Islet precursor cell (in vitro differentiated cells): ENCODE results near the gene ZNF582.

ENCODE experiments used
- DNase-seq: peaks from one replicate; pipeline ENCODE4 v3.0.0-alpha.2; 2018

ZNF582 gene

DNA sequence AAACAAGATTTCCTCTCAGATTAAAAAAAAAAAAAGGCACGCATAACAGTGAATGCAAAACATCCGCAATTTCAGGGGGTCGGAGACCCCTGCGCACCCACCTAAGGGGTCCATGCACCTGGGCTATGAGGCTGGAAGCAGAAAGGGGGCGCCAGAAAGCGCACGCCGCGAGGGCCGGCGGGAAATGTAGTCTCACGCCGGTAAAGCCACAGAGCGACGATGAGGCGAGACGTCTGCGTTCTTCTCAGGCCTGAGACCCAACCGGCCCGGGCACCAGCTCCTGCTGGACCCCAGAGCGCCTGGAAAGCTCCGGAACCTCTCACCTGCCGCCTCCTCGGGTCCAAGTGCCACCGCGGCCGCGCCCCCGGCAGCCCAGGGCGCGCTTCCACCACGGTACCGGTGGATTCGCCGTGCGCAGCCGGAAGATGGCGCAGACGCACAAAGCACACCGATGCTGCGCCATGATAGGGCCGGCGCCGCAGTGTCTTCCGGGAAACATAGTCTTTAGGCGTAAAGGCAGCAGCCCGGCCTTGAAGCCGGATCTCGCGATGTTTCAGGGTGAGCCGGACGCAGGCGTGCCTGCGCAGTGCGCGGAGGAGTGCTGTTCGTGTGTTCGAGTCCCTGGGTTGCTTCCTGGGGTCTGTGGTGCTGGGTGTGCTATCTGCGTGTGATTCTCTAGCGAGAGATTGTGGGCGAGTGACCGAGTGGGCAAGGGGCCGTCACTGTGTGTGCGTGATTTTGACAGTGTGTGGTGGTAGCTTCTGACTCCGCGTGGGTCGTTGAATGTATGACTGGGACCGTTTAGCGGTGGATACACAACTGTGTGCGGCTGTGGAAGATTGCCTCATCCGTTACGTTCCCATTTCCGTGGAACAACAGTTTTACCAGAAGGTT, at the start of gene ZNF582:
Gene ZNF582 (minus strand): TSS at position 416 of the 894 bp plus-strand sequence. CDS start 1,782 bp downstream, outside the sequence.
- DNase-seq: peak; percentile 95

DNA sequence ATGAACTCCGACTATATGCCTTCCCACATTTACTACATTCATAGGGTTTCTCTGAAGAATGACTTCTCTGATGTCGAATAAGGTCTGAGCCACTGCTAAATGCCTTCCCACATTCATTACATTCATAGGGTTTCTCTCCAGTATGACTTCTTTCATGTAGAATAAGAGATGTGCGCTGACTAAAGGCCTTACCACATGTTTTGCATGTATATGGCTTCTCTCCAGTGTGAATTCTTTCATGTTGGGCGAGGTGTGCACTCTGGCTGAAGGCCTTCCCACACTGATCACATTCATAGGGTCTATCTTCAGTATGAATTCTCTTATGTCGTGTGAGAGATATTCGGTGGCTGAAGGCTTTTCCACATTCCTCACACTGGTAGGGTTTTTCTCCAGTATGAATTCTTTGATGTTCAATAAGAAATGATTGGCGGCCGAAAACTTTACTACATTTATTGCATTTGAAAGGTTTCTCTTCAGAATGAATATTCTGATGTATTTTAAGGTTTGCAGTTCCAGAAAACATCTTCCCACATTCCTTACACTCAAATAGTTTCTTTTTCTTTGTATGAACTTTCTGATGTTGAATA, 48.0 kb upstream of the ZNF582 start:
- DNase-seq: no peak

DNA sequence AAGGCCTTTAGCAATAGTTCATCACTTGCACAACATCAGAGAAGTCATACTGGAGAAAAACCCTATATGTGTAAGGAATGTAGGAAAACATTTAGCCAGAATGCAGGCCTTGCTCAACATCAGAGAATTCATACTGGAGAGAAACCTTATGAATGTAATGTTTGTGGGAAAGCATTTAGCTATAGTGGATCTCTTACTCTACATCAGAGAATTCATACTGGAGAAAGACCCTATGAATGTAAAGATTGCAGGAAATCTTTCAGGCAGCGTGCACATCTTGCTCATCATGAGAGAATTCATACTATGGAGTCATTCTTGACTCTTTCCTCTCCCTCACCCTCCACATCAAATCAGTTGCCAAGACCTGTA, 30.6 kb upstream of the ZNF582 start:
- DNase-seq: no peak

DNA sequence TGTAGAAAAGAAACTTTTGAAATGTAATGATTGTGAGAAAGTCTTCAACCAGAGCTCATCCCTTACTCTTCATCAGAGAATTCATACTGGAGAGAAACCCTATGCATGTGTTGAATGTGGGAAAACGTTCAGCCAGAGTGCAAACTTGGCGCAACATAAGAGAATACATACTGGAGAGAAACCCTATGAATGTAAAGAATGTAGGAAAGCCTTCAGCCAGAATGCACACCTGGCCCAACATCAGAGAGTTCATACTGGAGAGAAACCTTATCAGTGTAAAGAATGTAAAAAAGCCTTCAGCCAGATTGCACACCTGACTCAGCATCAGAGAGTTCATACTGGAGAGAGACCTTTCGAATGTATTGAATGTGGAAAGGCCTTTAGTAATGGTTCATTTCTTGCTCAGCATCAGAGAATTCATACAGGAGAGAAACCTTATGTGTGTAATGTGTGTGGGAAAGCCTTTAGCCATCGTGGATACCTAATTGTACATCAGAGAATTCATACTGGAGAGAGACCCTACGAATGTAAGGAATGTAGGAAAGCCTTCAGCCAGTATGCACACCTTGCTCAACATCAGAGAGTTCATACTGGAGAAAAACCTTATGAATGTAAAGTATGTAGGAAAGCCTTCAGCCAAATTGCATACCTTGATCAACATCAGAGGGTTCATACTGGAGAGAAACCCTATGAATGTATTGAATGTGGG, 30.1 kb upstream of the ZNF582 start:
- DNase-seq: no peak

DNA sequence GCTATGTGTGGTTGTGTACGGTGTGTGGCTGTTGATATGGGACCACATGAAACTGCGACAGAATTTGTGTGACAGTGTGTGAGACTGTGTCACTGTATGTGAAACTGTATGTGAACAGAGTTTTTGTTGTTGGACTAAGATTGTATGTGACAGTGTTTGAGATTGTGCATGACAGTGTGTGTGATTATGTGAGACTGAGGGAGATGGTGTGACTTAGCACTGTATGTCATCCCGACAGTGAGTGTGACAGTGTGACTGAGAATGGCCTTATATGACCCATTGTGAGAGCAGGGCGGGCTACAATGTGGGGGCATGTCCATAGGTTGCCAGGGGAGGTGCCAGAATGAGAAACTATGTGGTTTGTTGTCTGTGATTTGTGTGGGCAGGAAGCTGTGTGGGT, 11.7 kb upstream of the ZNF582 start:
- DNase-seq: no peak

DNA sequence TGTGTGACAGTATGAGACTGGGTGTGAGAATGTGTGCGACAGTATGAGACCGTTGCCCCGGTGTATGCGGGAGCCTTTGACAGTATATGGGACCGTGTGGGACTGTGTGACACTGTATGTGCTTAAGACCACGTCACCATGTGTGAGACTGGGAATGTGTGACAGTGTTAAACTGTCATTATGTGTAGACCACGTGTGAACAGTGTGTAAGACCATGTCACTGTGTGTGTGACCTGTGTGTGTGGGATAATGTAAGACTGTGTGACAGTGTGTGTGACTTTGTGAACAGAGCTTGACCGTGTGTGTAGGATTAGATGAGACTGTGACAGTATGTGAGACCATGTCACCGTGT, 11.3 kb upstream of the ZNF582 start:
- DNase-seq: no peak

DNA sequence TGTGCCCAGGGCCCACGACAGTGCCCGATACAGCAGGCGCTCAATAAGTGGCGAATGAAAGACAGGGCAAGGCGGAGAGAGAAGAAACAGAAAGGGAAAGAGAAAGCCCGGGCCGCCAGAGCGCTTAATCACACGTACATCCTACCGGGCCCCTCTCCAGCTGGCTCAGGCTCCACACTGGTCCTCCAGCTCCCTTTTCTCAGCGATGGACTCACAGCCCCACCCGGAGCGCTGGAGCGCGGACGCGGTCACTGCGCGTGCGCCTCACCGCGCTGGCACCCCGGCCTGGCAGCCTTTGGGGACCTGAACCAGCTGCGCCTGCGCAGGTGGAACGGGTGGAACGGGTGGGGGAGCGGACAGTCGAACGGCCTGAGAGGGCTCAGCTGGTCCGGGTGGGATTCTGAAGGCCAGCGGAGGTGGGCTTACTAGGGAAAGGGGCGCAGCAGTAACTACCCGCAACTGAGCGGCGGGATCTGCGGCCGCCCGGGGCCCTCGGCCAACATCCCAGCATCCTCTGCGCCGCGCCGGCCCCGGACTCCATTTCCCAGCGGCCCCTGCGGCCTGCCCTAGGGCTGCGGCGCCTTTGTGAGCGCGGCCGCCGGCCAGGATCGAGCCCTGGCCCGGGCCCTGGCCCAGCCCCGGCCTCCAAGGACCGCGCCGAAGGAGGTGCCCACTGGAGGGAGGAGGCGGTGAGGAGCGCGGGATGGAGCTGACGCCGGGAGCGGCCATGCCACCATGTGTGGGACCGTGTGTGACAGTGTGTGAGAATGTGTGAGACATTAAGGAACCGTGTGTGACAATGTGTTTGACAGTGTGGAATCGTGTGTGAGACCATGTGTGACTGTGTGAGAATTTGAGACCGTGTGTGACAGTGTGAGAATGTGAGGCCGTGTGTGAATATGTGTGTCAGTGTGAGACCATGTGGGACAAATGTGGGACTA, 10.7 kb upstream of the ZNF582 start, which contains the start of gene ZNF583:
Gene ZNF583 (plus strand): TSS at position 569 of the 941 bp plus-strand sequence. CDS start 2,783 bp downstream, outside the sequence.
- DNase-seq: peak; percentile 95

DNA sequence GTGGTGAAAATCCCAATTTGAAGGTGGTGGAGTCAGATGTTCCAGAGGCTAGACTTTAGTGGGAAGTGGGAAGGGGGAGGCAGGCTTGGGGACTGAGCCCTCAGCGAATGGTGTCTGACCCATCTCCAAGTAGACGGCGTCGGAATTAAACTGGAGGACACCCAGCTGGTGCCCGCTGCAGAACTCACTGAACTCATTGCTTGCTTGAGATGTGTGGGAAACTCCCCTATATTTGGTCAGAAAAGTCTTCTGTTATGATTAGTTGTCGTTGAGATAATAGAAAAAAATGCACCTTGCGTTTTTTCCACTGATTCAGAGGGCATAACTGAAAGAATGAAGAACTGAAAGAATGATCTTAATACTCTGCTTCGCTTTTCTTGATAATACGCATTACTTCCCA, 9.9 kb upstream of the ZNF582 start:
- DNase-seq: no peak

DNA sequence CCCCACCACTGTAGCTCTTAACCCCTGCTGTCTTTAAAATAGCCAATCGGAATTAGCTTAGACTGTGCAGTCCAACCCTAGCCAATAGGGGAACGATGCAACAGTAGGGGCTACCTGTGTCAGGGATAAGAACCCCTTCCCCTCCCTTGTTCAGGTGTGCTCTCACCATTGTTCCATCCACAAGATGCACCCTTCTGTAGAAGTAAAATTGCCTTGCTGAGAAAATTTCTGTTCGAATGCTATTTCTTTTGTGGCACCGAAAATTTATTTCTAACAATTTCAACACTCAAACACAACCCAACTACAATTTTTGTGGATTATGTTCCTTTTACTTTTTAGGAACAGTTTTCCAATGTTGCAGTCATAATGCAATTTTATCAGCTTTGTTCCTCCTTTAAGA, 7.2 kb upstream of the ZNF582 start:
- no peak for DNase-seq

DNA sequence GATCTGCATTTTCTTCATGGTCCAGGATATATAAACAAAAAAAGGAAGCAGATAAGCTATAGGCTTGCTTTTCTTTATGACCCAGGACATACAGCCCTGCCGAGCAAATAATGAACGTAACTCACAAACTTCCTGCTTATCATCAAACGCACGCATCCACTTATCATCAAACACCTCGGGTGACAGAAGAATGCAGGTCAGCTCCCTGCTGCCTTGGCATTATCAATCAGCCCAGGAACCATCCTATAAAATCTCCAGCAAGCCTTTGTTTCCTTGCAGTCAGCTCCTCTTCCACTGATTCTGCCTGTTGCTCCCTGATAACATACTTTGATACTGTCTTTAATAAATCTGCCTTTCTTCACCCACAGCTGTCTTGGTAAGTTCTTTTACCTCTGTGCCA, 5.5 kb upstream of the ZNF582 start:
- DNase-seq: no peak

DNA sequence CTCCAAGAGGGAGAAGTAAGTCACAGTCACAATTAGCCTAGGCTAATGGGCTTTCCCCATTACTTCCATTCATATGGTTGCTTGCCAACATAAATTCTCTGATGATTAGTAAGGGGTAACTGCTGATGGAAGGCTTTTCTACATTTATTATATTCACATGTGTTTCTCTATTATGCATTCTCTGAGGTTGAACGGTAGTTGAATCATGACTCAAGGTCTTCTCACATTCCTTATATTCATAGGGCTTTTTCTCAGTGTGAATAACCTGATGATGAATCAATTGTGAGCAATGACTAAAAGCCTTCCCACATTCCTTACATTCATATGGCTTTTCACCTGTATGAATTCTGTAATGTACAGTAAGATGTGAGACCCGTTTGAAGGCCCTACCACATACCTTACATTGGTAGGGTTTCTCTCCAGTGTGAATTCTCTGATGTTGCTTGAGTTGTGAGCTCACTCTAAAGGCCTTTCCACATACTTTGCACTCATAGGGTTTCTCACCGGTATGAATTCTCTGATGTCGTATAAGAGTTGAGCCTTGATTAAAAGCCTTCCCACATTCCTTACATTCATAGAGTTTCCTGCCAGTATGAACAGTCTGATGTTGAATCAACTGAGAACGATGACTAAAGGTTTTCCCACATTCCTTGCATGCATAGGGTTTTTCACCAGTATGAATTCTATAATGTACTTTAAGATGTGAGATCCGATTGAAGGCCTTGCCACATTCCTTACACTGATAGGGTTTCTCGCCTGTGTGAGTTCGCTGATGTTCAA, 9.3 kb downstream of the ZNF582 start:
- DNase-seq: no peak

DNA sequence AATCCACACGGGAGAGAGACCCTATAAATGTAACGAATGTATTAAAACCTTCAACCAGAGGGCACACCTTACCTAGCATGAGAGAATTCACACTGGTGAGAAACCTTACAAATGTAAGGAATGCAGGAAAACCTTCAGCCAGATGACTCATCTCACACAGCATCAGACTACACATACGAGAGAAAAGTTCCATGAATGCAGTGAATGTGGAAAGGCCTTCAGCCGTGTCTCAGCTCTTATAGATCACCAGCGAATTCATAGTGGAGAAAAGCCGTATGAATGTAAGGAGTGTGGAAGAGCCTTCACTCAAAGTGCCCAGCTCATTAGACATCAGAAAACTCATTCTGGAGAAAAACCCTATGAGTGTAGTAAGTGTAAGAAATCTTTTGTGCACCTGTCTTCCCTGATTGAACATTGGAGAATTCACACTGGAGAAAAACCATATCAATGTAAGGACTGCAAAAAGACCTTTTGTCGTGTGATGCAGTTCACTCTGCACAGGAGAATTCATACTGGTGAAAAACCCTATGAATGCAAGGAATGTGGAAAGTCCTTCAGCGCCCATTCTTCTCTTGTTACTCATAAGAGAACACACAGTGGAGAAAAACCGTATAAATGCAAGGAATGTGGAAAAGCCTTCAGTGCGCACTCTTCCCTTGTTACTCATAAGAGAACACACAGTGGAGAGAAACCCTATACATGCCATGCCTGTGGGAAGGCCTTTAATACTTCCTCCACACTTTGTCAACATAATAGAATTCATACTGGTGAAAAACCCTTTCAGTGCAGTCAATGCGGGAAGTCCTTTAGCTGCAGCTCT, 16.0 kb downstream of the ZNF582 start:
- no peak for DNase-seq

DNA sequence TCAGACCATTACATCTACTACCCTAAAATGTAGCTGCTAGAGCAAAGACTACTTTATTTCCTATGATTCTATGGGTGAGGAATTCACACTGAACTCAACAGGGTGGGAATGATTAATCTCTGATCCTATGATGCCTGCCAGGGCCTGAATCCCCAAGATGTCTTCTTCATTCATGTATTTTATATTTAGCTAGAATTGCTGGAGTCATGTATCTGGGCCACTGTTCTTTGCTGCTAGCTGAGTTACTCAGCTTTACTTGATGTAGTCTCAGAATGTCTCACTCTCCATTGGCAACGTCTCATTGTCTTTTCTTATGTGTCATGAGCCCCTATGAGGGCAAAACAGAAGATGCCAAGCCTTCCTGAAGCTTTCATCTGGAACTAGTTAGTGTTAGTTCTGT, 21.1 kb downstream of the ZNF582 start:
- DNase-seq: no peak

DNA sequence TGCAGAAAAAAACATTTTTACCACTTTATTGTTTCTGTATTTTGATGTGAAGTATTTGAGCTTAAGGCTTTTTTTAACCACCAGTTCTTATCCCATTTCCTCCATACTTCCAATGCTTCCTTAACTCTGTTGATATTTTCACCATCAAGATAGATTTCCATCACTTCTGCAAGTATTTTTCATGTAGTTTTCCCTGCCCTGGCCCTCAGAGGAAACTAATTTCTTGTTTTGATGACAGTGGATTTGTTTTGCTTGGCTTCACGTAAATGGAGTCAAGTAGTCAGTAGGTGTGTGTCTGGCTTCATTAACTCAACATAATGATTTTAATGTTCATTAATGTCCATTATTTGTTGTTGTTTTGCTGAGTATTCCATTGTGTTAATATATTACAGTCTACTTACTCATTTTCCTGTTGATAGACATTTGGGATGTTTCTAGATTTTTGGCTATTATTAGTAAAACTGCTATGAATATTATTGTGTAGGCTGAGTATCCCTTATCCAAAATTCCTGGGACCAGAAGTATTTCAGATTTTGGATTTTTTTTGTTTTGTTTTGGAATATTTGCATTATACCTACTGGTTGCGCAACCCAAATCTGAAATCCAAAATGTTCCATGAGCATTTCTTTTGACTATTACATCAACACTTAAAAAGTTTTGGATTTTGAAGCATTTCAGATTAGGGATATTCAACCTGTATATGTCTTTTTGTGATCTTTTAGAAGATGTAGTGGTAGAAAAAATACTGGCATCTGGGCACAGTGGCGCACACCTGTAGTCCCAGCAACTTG, 23.3 kb downstream of the ZNF582 start:
- DNase-seq: no peak

DNA sequence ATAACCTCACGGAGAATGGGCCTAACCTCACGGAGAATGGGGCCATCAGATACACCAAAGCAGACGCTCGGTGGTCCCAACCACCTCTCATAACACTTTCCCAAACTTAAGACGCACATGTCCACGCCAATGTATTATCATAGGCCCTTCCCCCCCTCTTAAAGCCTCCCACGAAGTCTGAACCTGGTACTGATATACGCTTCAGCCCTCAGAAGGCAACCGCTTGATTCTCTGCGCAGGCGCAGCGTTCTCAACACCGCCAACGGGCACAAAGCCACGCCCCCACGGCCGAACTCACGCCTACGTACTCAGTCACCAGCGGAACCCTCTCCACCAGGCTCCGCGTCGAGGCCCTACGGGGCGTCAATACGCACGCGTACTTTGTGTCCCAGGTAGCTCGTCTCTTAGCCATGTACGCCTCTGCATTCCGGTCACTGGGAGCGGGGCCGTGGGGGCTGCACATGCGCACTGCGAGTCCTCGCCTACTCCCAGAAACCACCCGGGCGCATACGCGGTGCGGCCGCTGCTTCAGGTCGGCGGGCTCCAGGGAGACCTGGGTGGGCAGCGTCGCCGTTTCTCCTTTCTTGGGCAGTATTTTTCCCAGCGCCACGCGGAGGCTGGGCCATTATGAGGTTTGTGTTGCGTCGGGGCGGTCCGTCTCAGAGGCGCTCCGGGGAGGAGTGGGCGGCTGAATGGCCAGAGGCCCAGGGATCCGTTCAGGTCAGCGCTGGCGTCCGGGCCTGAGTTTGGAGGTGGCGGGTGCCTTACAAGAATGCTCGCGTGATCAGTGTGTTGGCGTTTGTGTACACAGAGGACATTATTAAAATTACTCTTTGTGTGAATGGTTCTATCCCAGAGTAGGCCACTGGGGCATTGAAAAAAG, 25.3 kb downstream of the ZNF582 start:
- DNase-seq: peak; percentile 96

DNA sequence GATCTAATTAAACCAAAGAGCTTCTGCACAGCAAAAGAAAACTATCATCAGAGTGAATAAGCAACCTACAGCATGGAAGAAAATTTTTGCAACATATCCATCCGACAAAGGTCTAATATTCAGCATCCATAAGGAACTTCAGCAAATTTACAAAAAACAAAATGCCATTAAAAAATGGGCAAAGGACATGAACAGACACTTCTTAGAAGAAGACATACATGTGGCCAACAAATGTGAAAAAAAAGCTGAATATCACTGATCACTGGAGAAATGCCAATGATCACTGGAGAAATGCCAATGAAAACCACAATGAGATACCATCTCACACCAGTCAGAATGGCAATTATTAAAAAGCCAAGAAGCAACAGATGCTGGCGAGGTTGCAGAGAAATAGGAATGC, 32.5 kb downstream of the ZNF582 start:
- DNase-seq: no peak

DNA sequence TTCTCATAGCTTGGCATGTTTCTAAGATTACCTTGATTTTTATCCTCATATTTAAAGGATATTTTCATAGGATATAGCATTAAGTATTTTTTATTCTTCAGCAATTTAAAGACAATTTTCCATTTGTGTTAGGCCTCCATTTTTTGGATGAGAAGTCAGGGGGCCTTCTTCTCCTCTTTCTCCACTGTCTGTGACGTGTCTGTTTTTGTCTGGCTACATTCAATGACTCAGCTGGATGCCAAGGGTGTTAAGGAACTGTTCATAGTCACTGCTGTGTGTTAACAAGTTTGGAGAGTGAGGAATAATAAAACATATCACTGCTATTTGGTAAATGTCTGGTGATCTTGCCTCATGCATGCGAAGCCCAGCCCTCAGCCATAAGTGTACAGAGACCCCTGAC, 36.4 kb downstream of the ZNF582 start:
- DNase-seq: no peak

DNA sequence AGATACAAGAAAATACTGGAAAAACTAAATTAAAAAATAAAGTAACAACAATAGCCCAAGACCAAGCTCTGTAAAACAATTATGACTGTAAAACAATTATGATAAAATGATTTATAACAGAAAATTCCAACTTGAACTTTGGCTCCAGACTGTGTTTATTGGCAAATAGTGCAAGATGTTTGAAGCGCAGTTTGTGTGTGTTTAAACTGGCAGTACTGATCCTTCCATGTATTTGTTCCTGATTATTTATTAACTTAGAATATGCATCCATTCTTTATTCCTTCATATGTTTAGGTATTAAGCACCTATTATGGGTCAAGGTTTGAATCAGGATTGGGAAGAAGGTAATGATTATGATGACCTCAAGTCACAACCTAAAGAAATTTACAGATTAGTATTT, 37.8 kb downstream of the ZNF582 start:
- DNase-seq: no peak

DNA sequence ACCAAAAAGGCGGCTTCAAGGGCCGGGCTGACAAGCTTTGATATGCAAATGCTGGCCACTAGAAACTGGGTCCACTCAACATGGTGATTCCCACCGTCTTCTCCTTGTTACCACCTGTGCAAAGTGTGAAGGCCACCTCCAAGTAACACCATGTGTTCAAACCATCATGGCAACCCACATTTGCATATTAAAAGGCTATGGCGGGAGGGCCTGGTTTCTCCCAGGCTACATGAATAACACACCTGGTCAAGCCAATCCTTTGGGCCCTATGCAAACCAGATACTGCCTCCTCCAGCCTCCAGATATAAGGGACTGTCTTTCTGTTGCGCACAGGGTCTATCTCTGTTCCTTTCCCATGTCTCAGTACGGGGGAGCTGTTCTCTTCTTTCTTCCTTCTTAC, 42.1 kb downstream of the ZNF582 start:
- DNase-seq: no peak
